HEK293 (cell line): Measurements from ENCODE around the gene GNA12.

Source experiments
- ZNF548 ChIP-seq: fragments of 450-650 bp; formaldehyde crosslinking; IDR thresholded peaks from 2 replicates; pipeline ENCODE4 v1.5.1; 2016; ENCODE audit warnings: missing biosample characterization, missing genetic modification characterization
- TF ChIP-seq, protein P1 (sequence below): fragments of 450-650 bp; formaldehyde crosslinking; IDR thresholded peaks from 2 replicates; pipeline ENCODE4 v1.5.1; 2016; ENCODE audit warnings: missing biosample characterization, missing genetic modification characterization

DNA sequence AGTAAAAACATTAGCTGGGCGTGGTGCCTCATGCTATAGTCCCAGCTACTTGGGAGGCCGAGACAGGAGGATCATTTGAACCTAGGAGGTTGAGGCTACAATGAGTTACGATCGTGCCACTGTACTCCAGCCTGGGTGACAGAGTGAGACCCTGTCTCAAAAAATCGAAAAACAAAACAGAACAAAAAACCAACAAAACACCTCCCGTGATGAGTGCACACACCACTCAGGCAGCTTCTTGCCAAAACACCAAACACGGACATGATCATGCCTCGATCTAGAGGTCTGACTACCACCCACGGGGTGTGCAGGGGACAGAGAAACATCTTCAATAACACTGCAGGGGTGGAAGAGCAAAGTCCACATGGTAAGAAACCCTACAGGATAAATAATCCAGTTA, 111.7 kb downstream of the GNA12 start:
- TF ChIP-seq ZNF548 (tag by site-specific recombination), result no peak
- TF ChIP-seq, protein P1, sequence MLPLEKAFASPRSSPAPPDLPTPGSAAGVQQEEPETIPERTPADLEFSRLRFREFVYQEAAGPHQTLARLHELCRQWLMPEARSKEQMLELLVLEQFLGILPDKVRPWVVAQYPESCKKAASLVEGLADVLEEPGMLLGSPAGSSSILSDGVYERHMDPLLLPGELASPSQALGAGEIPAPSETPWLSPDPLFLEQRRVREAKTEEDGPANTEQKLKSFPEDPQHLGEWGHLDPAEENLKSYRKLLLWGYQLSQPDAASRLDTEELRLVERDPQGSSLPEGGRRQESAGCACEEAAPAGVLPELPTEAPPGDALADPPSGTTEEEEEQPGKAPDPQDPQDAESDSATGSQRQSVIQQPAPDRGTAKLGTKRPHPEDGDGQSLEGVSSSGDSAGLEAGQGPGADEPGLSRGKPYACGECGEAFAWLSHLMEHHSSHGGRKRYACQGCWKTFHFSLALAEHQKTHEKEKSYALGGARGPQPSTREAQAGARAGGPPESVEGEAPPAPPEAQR (tag by site-specific recombination), result no peak
